Measurements from ENCODE around the gene TIMM17A.

GRCh38 chr1:201944639-201945038 is 10.7 kb upstream of the TIMM17A start:
- TF ChIP-seq, protein P1, sequence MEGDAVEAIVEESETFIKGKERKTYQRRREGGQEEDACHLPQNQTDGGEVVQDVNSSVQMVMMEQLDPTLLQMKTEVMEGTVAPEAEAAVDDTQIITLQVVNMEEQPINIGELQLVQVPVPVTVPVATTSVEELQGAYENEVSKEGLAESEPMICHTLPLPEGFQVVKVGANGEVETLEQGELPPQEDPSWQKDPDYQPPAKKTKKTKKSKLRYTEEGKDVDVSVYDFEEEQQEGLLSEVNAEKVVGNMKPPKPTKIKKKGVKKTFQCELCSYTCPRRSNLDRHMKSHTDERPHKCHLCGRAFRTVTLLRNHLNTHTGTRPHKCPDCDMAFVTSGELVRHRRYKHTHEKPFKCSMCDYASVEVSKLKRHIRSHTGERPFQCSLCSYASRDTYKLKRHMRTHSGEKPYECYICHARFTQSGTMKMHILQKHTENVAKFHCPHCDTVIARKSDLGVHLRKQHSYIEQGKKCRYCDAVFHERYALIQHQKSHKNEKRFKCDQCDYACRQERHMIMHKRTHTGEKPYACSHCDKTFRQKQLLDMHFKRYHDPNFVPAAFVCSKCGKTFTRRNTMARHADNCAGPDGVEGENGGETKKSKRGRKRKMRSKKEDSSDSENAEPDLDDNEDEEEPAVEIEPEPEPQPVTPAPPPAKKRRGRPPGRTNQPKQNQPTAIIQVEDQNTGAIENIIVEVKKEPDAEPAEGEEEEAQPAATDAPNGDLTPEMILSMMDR (IDR thresholded peaks at IDR 0.05), result no peak
- no peak for TF ChIP-seq POLR2A (IDR thresholded peaks at IDR 0.05)
- TF ChIP-seq POLR2AphosphoS5 (IDR thresholded peaks at IDR 0.05), result no peak

All from breast epithelium (tissue), 3 donors.